Umbilical cord (tissue), 2 donors: Measurements from ENCODE around the gene RFPL2. TPM values are rescaled to one million over a fixed set of nuclear protein-coding genes. Genes with fewer than 3 reads are reported as not detected.

ENCODE experiments used
- DNase-seq: peaks from one replicate; pipeline ENCODE4 v3.0.0-alpha.2; 2015; ENCODE audit warnings: low spot score
- total RNA-seq: library from RNA; depleted of rRNA; stranded (reverse); fragments of >200 nt; gene quantifications from one replicate; pipeline ENCODE4 v1.2.3, GENCODE V29; 2014; ENCODE audit warnings: low replicate concordance; ENCODE audit not compliant: insufficient read depth

RFPL2 gene
- total RNA-seq, result 0.72 TPM

GRCh38 chr22:32204856-32205722, at the start of gene RFPL2:
Gene RFPL2 (minus strand): TSS chr22:32205073. CDS start chr22:32202451, 2,622 bp downstream.
- peak; percentile 37 for DNase-seq

GRCh38 chr22:32249231-32249630, 44.4 kb upstream of the RFPL2 start:
- no peak for DNase-seq

GRCh38 chr22:32248276-32248675, 43.4 kb upstream of the RFPL2 start:
- no peak for DNase-seq

GRCh38 chr22:32246166-32246565, 41.3 kb upstream of the RFPL2 start:
- no peak for DNase-seq

GRCh38 chr22:32245042-32245441, 40.2 kb upstream of the RFPL2 start:
- DNase-seq, result no peak

GRCh38 chr22:32244547-32244946, 39.7 kb upstream of the RFPL2 start:
- no peak for DNase-seq

GRCh38 chr22:32240461-32240860, 35.6 kb upstream of the RFPL2 start:
- DNase-seq, result no peak

- no peak for DNase-seq
These were observed 33.0 kb upstream of the RFPL2 start for GRCh38 chr22:32237906-32238305.

GRCh38 chr22:32236970-32237369, 32.1 kb upstream of the RFPL2 start:
- DNase-seq, result no peak

- DNase-seq, result no peak
These were observed 28.2 kb upstream of the RFPL2 start for GRCh38 chr22:32233091-32233490.

GRCh38 chr22:32232191-32232830, 27.4 kb upstream of the RFPL2 start:
- DNase-seq, result no peak

GRCh38 chr22:32226326-32227104, 21.6 kb upstream of the RFPL2 start:
- DNase-seq, result no peak

- DNase-seq, result peak; percentile 42
These were observed 18.1 kb upstream of the RFPL2 start for GRCh38 chr22:32222991-32223390.

GRCh38 chr22:32219026-32219425, 14.2 kb upstream of the RFPL2 start:
- DNase-seq, result peak; percentile 15

- peak; percentile 11 for DNase-seq
These were observed 13.6 kb upstream of the RFPL2 start for GRCh38 chr22:32218470-32218869.

GRCh38 chr22:32217465-32217864, 12.6 kb upstream of the RFPL2 start:
- no peak for DNase-seq

- DNase-seq, result no peak
These were observed 12.0 kb upstream of the RFPL2 start for GRCh38 chr22:32216911-32217310.

- DNase-seq, result no peak
These were observed 6.1 kb upstream of the RFPL2 start for GRCh38 chr22:32211011-32211410.

GRCh38 chr22:32208681-32209080, 3.8 kb upstream of the RFPL2 start:
- DNase-seq, result no peak

- no peak for DNase-seq
These were observed 3.2 kb upstream of the RFPL2 start for GRCh38 chr22:32207971-32208480.

GRCh38 chr22:32206774-32207758, 2.2 kb upstream of the RFPL2 start:
- DNase-seq, result no peak
